ENCODE results near the gene B4GALT1.

Gene B4GALT1

GRCh38 chr9:33117306-33117705 lies 49.8 kb downstream of the B4GALT1 start:
- no peak for DNase-seq

- no peak for DNase-seq
Observed at GRCh38 chr9:33116860-33117259, 50.3 kb downstream of the B4GALT1 start.

- DNase-seq, result no peak
Observed at GRCh38 chr9:33114746-33115145, 52.4 kb downstream of the B4GALT1 start.

- DNase-seq, result no peak
Observed at GRCh38 chr9:33113799-33114547, 53.2 kb downstream of the B4GALT1 start.

GRCh38 chr9:33112094-33112493 lies 55.0 kb downstream of the B4GALT1 start:
- DNase-seq, result no peak

- no peak for DNase-seq
Observed at GRCh38 chr9:33111631-33112030, 55.5 kb downstream of the B4GALT1 start.

- no peak for DNase-seq
Observed at GRCh38 chr9:33110686-33111085, 56.5 kb downstream of the B4GALT1 start.

- DNase-seq, result no peak
Observed at GRCh38 chr9:33109850-33110595, 57.1 kb downstream of the B4GALT1 start.

GRCh38 chr9:33109097-33109496 lies 58.0 kb downstream of the B4GALT1 start:
- DNase-seq, result no peak

GRCh38 chr9:33108472-33108871 lies 58.7 kb downstream of the B4GALT1 start:
- DNase-seq, result no peak

- no peak for DNase-seq
Observed at GRCh38 chr9:33107762-33108161, 59.4 kb downstream of the B4GALT1 start.

GRCh38 chr9:33106827-33107621 lies 60.1 kb downstream of the B4GALT1 start:
- no peak for DNase-seq

GRCh38 chr9:33106372-33106771 lies 60.8 kb downstream of the B4GALT1 start:
- no peak for DNase-seq

- no peak for DNase-seq
Observed at GRCh38 chr9:33105959-33106358, 61.2 kb downstream of the B4GALT1 start.

- DNase-seq, result no peak
Observed at GRCh38 chr9:33105504-33105903, 61.6 kb downstream of the B4GALT1 start.

GRCh38 chr9:33104401-33104800 lies 62.7 kb downstream of the B4GALT1 start:
- no peak for DNase-seq

GRCh38 chr9:33103501-33104281 lies 63.4 kb downstream of the B4GALT1 start:
- DNase-seq, result no peak

- DNase-seq, result no peak
Observed at GRCh38 chr9:33102551-33103210, 64.5 kb downstream of the B4GALT1 start.

- no peak for DNase-seq
Observed at GRCh38 chr9:33101104-33101951, 65.8 kb downstream of the B4GALT1 start.

GRCh38 chr9:33099754-33100153 lies 67.4 kb downstream of the B4GALT1 start:
- no peak for DNase-seq

- no peak for DNase-seq
Observed at GRCh38 chr9:33097192-33097591, 69.9 kb downstream of the B4GALT1 start.

Measured in NCI-H748 treated with DMSO at 0.1 percent for 48 hours (cell line).